ENCODE measurements around the gene ZNF219. TPM values are rescaled to one million over a fixed set of nuclear protein-coding genes. Genes with fewer than 3 reads are reported as not detected.

ZNF219 gene
- total and polyA plus RNA-seq, 2 of the 13 experiments (the other 11 are each of a cell fraction or from before 2014, with no cell fraction given) = 34.5 to 36.6 TPM

DNA sequence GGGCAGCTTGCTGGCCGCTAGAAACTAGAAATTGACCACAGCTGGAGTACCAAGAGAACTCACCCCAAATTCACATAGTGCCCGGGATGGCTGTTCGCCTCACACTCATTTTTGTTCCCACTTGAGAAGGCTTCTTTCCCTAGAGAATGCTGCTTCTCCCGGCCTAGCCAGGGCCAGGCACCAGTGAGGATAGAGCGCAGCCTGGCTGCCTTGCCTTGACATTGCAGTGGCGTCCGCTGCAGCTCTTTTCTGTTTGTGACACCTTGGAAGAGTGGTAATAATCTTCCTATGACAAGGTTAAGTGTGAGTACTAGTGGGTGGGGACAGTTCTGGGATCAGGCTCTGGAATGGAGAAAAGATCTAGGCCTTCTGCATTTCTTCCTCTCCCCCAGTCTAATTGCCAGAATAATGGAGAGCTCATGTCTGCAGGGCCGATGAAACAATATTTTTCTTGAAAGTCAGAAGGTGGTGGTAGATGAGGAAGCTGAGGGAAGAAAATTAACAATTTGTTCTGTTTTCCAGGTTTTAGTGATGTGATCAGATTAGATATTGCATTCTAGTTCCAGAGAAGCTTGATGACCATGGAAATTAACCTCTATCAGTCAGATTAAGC is 6.1 kb upstream of the ZNF219 start (continued):
- TF ChIP-seq ZNF407 (CRISPR knock-in tag; IDR thresholded peaks at IDR 0.05; ENCODE audit: not compliant biosample characterization) (no peak), HNF4G (IDR thresholded peaks at IDR 0.05; ENCODE audit: borderline replicate concordance, low read depth, low read length) (no peak), HNF4G (CRISPR knock-in tag; IDR thresholded peaks at IDR 0.05; ENCODE audit: borderline replicate concordance, low read depth) (peak; percentile 15; the same call in 1 of the 2 replicates), KIAA2018 (CRISPR knock-in tag; IDR thresholded peaks at IDR 0.05; ENCODE audit: borderline replicate concordance) (no peak), ZNF138 (CRISPR knock-in tag; IDR thresholded peaks at IDR 0.05; ENCODE audit: low read depth) (no peak; the same call in 1 of the 2 replicates), MLXIP (CRISPR knock-in tag; IDR thresholded peaks at IDR 0.05; ENCODE audit: borderline replicate concordance) (no peak), AGO2 (optimal IDR thresholded peaks at IDR 0.05; ENCODE audit: low read depth, low read length) (no peak), FOSL1 (CRISPR knock-in tag; IDR thresholded peaks at IDR 0.05; ENCODE audit: borderline replicate concordance) (no peak), ZSCAN9 (CRISPR knock-in tag; IDR thresholded peaks at IDR 0.05; ENCODE audit: borderline replicate concordance) (no peak; the same call in 1 of the 2 replicates)

All from HepG2 (cell line).